ENCODE measurements around the gene CHST15.

Gene CHST15

GRCh38 chr10:123974406-123974805 is 119.0 kb downstream of the CHST15 start:
- Mint-ChIP-seq H3K4me3 (no peak overlapping the region), H3K27me3 (ENCODE audit: low read depth) (peaks cover 82% of the 10 kb centered on the region), H3K9me3 (peaks cover 22% of the 10 kb centered on the region), H3K27ac (no peak overlapping the region), H3K4me1 (no peaks in the 10 kb centered on the region), H3K36me3 (ENCODE audit: low read depth) (no peaks in the 10 kb centered on the region)
- no peak for TF ChIP-seq CTCF (IDR thresholded peaks at IDR 0.05; ENCODE audit: unreplicated experiment in 3 of 3)

- Mint-ChIP-seq H3K4me1 (no peaks in the 10 kb centered on the region), H3K27me3 (ENCODE audit: low read depth) (peaks cover 90% of the 10 kb centered on the region), H3K4me3 (peak overlapping the region in 2 of 3 experiments; percentile 16 to 66), H3K27ac (no peak overlapping the region), H3K36me3 (ENCODE audit: low read depth) (no peaks in the 10 kb centered on the region), H3K9me3 (peaks cover 22% of the 10 kb centered on the region)
- peak in 2 of 3 experiments; percentile 17 to 22 for TF ChIP-seq CTCF (IDR thresholded peaks at IDR 0.05; ENCODE audit: unreplicated experiment in 3 of 3)
Observed at GRCh38 chr10:123972481-123973401, 120.7 kb downstream of the CHST15 start.

GRCh38 chr10:123970927-123971286 is 122.5 kb downstream of the CHST15 start:
- no peak for TF ChIP-seq CTCF (IDR thresholded peaks at IDR 0.05; ENCODE audit: unreplicated experiment in 3 of 3)
- H3K36me3 Mint-ChIP-seq (ENCODE audit: low read depth), result no peaks in the 10 kb centered on the region
- no peak overlapping the region for H3K27ac Mint-ChIP-seq
- H3K4me1 Mint-ChIP-seq, result no peaks in the 10 kb centered on the region
- peaks cover 14% of the 10 kb centered on the region for H3K9me3 Mint-ChIP-seq
- peaks cover 88% of the 10 kb centered on the region for H3K27me3 Mint-ChIP-seq (ENCODE audit: low read depth)
- H3K4me3 Mint-ChIP-seq, result no peak overlapping the region

- TF ChIP-seq CTCF (IDR thresholded peaks at IDR 0.05; ENCODE audit: unreplicated experiment in 3 of 3), result no peak
- Mint-ChIP-seq H3K4me1 (no peaks in the 10 kb centered on the region), H3K9me3 (peaks cover 14% of the 10 kb centered on the region), H3K4me3 (no peak overlapping the region), H3K36me3 (ENCODE audit: low read depth) (no peaks in the 10 kb centered on the region), H3K27me3 (ENCODE audit: low read depth) (peaks cover 92% of the 10 kb centered on the region), H3K27ac (no peak overlapping the region)
Observed at GRCh38 chr10:123970207-123970926, 123.0 kb downstream of the CHST15 start.

GRCh38 chr10:123967626-123968243 is 125.7 kb downstream of the CHST15 start:
- TF ChIP-seq CTCF (IDR thresholded peaks at IDR 0.05; ENCODE audit: unreplicated experiment in 3 of 3), result peak; percentile 95 to 97 (median 95)
- Mint-ChIP-seq H3K36me3 (ENCODE audit: low read depth) (no peaks in the 10 kb centered on the region), H3K27ac (no peak overlapping the region), H3K9me3 (peaks cover under 1% of the 10 kb centered on the region), H3K4me1 (peaks cover 7% of the 10 kb centered on the region), H3K4me3 (no peak overlapping the region), H3K27me3 (ENCODE audit: low read depth) (peaks cover 89% of the 10 kb centered on the region)
